IPS-18a (cell line): ENCODE results near the gene CHRNG.

ENCODE experiments used
- H3K27ac ChIP-seq: one replicate; pipeline ENCODE4 v1.5.1; 2013; ENCODE audit warnings: low read length
- H3K27me3 ChIP-seq: one replicate; pipeline ENCODE4 v1.6.1; 2013; ENCODE audit warnings: mild to moderate bottlenecking, low read length; ENCODE audit not compliant: control insufficient read depth, insufficient read depth
- H3K36me3 ChIP-seq: one replicate; pipeline ENCODE4 v1.6.1; 2013; ENCODE audit warnings: low read depth, low read length; ENCODE audit not compliant: control insufficient read depth
- H3K4me1 ChIP-seq: one replicate; pipeline ENCODE4 v1.6.1; 2013; ENCODE audit warnings: low read depth, low read length; ENCODE audit not compliant: control insufficient read depth
- H3K4me3 ChIP-seq: one replicate; pipeline ENCODE4 v1.5.1; 2013; ENCODE audit warnings: low read length
- H3K9ac ChIP-seq: one replicate; pipeline ENCODE4 v1.6.1; 2013; ENCODE audit warnings: mild to moderate bottlenecking, low read length, moderate library complexity
- H3K9me3 ChIP-seq: one replicate; pipeline ENCODE4 v1.6.1; 2013; ENCODE audit warnings: low read depth, low read length; ENCODE audit not compliant: control insufficient read depth

Gene CHRNG

GRCh38 chr2:232588680-232589585 lies 49.4 kb downstream of the CHRNG start:
- no peak overlapping the region for H3K4me3 ChIP-seq
- no peak overlapping the region for H3K27ac ChIP-seq
- no peaks in the 10 kb centered on the region for H3K9me3 ChIP-seq
- H3K9ac ChIP-seq: no peak overlapping the region
- H3K36me3 ChIP-seq: no peaks in the 10 kb centered on the region
- H3K4me1 ChIP-seq: peaks cover 4% of the 10 kb centered on the region
- H3K27me3 ChIP-seq: no peaks in the 10 kb centered on the region

- Histone ChIP-seq H3K27me3 (no peaks in the 10 kb centered on the region), H3K36me3 (no peaks in the 10 kb centered on the region), H3K9me3 (no peaks in the 10 kb centered on the region), H3K9ac (no peak overlapping the region), H3K27ac (no peak overlapping the region), H3K4me3 (no peak overlapping the region), H3K4me1 (peaks cover 4% of the 10 kb centered on the region)
These were observed 53.4 kb downstream of the CHRNG start for GRCh38 chr2:232592772-232593395.

- Histone ChIP-seq H3K4me1 (peaks cover 4% of the 10 kb centered on the region), H3K9me3 (no peaks in the 10 kb centered on the region), H3K27ac (no peak overlapping the region), H3K4me3 (no peak overlapping the region), H3K9ac (no peak overlapping the region), H3K36me3 (no peaks in the 10 kb centered on the region), H3K27me3 (no peaks in the 10 kb centered on the region)
These were observed 54.5 kb downstream of the CHRNG start for GRCh38 chr2:232593982-232594381.
